Right forelimb (tissue), 1 donor: ENCODE data around the gene ELMO1.
A peak's percentile ranks its signal among the peaks of the same experiment; 100 is the strongest.

Experiments
- DNase-seq: peaks from one replicate; pipeline ENCODE4 v3.0.0-alpha.2; 2018

Gene ELMO1, protein sequence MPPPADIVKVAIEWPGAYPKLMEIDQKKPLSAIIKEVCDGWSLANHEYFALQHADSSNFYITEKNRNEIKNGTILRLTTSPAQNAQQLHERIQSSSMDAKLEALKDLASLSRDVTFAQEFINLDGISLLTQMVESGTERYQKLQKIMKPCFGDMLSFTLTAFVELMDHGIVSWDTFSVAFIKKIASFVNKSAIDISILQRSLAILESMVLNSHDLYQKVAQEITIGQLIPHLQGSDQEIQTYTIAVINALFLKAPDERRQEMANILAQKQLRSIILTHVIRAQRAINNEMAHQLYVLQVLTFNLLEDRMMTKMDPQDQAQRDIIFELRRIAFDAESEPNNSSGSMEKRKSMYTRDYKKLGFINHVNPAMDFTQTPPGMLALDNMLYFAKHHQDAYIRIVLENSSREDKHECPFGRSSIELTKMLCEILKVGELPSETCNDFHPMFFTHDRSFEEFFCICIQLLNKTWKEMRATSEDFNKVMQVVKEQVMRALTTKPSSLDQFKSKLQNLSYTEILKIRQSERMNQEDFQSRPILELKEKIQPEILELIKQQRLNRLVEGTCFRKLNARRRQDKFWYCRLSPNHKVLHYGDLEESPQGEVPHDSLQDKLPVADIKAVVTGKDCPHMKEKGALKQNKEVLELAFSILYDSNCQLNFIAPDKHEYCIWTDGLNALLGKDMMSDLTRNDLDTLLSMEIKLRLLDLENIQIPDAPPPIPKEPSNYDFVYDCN

DNA sequence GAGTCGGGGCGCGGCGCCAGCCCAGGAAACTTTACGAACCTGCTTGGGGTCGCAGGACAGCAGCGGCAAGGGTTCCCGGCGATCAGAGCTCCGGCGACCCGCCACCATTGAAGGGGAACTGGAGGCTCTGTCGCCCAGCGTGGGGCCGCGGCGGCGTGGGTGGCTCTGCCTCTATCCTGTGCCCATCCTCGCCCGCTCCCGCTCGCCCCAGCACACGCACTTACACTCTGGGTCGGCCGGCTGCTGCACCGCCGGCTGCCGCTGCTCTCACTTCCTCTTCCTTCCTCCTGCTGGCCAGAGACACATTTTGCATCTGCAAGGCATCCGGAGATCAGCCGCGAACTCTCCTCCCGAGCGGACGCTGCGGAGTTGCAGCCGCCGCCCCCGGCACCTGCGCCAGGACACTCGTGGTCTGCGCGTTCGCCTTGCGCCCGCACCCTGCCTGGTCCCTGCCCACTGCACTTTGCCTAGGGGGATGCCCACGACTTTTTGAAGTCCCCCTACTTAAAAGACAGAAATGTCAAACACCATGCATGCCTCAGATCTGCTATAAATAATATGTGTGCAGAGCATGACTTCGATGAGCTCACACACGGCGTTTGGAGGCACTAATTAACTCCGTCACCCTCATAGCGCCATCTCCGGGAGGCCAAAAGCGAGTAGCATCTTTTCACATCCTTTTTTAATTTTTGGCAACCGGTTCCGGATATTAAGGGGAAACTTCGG lies at the start of gene ELMO1:
ELMO1 (minus strand) TSS at position 229 of the 726 bp plus-strand sequence. CDS start 106,174 bp downstream, outside the sequence.
- peak; percentile 86 for DNase-seq

DNA sequence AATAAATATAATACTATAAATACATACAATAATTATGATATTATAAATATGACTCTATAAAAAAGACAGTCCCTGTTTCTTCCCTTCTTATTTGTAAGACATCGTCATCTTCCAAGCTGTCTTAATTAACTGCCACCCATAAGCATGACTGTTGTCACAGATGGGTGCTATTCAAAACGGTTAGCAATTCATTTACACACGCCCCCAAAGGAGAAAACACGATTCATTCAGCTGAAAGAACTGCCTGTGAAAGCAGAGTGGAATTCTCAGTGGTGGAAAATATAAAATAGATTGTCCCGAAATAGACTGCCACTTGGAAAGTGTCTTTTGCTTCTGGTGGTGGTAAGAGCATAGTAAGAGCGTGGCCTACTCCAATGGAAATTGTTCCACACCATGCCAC lies 48.9 kb upstream of the ELMO1 start:
- DNase-seq = no peak

DNA sequence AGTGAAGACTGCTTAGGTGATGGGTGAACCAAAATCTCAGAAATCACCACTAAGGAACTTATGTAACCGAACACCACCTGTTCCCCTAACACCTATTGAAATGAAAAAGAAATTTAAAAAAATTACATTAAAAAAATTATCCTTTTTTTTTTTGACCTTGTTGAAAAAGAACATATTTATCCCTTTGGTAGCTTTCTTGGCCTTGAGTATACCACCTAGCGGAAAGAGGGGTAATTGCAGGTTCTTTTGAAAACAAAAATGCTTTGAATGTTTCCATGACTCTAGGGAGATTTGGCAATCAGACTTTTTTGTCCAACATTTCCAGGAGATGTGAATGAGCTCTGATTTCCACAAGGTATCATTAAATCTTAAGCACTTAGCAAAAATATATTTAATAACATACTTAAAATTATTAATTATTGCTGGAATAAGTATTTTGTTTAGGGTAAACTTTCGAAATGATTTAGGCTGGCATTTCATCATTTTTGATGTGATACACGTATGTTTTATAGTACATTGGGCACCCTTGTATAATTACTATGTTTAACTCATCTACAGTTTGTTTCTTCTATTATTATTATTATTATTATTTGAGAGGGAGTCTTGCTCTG lies 47.0 kb upstream of the ELMO1 start:
- DNase-seq = no peak

DNA sequence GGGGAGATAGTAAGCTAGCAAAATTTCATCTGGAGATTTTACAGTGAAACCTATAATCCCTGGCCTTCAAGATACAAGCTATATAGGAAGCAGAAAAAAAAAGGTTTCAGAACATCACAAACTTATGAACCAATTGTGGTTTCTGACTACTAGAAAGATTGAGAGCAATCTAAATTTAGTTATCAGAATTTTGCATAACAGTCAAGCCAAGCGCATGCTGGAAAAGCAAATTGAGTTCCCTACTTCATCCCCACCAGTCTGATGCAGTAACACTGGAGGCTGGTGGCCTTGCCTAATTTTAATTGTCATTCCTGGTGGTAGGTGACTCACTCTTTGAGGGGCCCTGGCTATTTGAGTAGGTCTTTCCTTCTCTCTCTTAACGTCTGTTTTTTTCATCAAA lies 46.3 kb upstream of the ELMO1 start:
- DNase-seq = no peak

DNA sequence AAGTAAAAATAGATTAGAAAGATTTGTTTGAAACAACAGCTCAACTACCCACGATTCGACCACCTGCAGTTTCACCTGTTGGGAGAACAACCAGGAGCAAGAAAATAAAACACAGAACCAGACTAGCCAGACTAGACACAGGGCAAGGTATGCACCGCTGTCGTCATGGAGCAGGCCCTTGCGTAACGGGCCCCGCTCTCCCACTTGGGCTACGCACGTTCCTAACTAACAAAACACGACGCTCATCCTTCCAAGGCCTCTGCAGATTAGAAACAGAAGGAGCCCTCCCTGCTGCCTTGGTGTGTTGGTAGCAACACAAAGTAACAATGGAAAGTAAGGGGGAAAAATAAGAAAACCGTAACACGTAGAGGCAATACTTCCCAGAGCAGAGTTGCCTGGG lies 45.1 kb upstream of the ELMO1 start:
- no peak for DNase-seq

DNA sequence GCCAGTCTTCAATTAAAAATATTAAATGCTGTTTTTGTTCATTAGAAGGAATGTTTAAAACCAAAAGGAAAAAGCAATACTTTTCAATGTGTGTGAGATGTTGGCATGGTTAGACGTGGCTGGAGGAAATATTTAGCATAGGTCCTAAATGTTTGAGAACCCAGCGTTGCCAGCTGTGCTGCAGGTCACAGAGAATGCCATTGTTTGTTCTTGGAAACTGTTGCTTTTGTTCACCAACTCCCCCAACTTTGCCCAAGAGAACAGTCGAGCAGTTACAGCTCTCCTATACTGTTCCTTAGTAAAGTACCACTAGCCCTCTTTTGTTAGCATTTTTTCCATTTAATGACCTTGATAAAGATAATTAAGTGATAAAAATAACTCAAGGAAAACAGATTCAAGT lies 44.5 kb upstream of the ELMO1 start:
- no peak for DNase-seq

DNA sequence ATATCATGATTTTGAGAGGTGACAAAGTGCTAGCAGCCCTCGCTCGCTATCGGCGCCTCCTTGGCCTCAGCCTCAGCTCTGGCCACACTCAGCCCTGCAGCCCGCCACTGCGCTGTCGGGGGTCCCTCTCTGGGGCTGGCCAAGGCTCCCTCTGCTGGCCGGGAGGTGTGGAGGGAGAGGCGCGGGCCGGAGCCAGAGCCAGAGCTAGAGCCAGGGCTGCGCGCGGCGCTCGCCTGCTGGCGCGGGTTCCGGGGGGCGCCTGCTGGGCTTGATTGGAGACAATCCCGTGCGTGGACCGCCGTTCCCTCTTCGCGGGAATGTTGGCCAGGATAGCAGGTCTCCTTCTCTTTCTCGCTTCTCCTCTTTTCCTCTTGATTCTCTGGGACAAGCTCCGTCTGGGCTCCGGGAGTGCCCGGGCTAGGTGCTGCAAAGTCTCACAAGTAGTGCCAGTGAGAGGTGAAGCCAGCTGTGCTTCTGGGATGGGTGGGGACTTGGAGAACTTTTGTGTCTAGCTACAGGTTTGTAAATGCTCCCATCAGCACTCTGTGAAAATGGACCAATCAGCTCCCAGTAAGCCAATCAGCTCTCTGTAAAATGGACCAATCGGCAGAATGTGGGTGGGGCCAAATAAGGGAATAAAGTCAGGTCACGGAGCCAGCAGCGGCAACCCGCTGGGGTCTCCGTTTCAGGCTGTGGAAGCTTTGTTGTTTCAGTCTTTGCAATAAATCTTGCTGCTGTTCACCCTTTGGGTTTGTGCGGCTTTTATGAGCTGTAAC lies 43.4 kb upstream of the ELMO1 start:
- no peak for DNase-seq

DNA sequence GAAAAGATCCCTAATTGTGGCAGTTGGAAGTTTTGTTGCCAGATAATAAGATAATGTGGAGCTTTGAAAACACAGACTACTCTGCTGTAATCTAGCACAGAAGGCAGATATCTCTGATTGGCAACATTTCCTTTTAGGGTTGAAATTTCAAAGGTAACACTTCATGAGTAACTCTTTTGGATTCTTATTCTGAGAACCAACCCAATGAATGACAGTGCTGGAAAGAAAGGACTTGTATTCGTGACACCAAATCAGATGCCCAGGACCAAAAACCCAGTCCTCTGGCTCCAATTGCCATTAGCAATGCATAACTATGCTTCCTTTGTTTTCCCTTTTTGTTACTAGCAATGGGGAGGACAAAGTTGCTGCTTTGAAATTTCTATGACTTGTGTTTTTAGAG lies 41.0 kb upstream of the ELMO1 start:
- DNase-seq = no peak

DNA sequence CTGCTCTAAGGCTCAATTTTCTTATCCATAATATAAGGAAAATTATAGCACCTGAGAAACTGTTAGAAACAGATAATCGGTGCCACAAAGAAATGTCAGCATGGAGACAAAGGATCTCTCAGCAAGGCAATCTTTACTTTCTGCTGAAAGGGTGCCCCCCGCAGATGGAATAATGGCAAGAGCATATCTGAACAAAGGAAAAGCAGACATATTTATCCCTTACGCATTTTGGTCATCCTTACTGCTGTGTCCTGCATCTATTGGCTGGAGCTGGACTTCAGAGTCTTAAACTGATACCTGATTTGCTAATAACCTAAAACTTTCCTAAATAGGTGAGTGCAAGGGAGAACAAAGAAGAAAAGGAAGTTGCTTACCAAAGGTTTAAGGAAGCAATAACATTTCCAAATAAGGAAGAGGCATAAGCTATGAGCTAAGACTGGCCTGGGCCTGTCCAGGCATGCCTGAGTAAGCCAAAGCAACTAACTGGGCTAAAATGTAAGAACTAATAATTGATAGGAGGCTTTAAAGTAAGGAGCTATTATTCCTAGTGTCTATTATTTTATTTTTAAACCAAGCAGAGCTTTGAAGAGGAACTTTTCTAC lies 39.6 kb upstream of the ELMO1 start:
- DNase-seq = no peak

DNA sequence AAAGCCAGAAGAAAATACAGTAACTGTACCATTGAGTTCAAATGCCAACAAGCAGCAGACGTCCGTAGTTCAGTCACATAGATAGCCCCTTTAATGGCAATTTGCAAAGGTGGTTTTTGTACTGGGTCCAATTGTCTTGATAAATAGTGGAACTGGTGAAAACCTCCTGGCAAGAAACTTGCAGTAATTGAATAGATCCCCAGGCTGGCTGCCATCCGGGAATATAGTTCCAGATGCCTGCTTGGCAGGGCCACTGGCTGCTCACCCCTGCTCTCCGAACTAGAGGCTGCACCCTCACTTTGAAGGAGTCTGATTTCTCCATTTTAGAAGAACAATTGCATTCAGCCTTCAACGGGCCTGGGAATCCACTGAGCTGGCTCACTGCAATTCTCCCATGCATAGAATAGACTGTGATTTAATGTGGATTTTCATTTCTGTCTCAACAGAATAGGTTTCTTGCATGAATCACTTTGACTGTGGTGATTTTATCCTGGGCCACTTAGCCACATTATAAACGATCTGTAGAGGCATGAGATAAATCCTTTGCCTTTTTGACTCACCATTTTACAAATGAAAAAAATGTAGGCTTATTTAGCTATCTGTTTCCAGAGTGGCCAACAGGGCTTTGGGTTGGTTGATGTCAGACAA lies 35.9 kb upstream of the ELMO1 start:
- DNase-seq = no peak

DNA sequence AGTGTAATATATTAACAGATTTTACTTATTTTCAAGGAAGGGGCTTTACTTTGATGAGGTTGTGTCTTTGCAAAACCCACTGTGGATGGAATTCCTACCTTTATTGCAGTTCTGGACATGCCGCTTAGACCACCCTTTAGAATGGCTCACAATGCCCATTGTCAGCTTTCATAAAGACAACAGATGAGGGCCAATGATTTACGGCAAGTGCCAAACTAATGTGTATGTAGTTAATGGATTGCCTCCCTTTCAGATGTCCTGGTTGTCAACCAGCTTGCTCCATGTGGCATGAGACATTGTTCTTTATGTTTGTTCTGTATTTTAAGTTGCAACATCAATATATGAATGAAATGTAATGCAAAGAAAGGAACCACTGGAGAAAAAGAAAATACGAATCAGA lies 35.0 kb upstream of the ELMO1 start:
- DNase-seq = no peak

DNA sequence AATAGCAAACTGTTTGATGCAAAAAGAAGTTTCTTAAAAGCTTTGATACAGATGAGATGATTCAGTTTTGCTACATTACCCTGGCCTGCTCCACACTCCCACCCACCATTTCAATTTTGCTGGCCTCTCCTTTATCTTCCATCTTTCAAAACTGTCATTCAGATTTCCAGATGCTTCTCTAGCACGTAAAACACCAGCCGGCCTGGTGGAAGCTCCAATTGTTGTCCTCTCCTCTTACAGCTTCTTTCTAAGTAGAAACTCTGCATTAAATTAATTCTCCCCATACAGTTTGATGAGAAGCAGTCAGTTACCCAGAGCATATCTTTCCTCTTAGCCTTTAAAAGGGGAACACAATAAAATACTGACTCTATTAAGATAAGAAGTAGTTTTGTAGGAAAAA lies 34.3 kb upstream of the ELMO1 start:
- no peak for DNase-seq

DNA sequence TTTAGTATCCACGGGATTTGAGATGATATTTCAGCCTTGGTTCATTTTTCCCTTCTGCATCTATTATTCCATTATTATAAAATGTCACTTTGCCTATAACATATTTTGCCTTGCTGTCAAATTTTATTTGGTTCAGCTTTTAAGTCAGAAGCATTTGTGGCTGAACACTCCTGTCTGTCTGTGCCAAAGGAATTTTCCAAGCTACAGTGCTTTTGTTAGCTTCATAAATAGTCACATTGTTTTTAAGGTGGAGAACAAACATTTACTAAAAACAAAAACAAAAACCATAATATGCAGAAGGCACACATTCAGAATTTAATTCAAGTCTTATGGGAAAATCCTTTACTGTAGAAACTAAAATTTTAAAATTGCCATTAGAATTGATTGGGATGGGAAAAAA lies 33.8 kb upstream of the ELMO1 start:
- no peak for DNase-seq

DNA sequence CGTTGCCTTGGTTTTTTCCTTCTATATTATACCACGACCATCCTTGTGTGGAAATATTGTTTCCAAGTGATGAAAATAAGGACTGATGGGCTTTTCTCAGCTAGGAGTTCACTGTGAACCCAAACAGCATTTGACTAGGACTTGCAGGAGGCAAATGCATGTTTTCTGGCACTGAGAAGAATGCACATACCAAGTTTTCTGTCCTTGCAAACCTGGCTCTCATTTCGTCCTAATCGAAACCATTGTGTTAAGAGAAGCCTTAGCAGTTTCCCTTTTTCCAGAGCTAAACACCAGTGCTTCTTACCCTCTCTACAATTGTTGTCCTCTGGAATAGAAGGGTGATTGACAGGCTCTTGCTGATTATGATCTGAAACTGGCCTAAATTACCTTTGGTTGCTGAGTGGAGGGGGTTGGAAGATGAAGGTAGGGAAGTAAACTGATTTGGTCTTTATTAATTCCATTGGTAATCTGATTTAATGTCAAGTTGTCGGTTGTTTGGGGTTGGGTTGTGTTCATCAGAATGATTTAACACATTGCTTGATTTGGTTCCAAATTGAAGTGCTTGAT lies 33.1 kb upstream of the ELMO1 start:
- DNase-seq = no peak

DNA sequence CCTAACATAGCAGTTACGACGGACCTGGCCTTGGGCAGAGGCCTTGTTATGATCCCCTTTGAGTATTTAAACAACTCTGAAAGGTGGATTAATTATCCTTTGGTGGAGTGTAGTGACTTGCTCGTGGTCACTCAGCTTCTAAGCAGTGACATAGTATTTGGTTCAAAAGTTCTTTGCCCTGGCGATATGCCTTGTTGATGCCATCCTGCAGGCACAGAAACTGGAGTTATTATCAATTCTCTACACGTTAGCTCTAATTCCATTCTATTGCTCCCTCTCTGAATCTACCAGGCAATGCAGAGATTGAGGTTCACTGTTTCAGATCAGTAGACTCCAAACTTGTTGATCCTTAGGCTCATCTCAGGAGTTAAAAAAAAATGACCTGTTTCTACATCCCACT lies 32.5 kb upstream of the ELMO1 start:
- no peak for DNase-seq

DNA sequence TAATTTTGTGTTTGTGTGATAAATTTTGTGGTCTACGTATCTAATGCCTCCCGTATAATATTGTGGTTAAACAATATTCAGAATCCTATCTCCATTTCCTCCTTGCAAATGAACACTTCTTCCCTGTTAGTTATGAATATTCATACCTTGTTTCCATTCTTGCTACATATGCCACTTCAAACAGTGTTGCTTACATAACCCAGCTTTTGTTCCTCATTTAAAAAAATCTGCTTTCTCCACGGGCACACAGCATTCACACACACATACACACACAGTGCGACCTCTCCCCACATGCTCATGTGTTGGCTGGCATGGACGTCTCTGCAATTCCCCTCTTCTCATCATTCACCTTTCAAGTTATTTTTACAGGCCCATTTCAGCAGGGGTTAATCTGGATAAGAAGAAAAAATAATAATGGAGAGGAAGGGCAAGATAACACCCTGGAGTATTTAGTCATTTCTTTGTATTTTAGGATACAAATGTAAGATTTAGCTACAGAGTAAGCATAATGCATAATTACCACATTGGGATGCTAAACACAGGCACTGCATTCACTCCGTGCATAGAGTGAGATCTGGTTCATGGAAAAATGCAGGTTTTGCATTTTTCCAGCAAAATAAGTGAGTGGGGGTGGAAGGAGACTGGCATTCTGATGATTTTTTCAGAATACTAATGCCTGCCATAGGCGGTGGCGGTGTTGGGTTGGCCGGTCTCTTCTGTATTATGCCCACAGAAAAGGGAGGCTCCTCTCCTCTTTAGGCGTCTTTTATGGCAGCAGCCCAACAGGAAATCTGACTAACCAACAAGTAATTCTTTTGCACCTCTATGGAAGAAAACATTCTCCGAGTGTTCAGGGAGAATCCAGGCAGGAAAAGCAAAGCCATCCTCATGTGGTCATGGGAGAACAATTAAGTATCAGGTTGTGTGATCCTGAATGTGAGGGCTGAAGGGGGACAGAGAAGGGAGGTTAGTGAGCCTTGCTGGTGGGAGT lies 31.7 kb upstream of the ELMO1 start:
- no peak for DNase-seq

DNA sequence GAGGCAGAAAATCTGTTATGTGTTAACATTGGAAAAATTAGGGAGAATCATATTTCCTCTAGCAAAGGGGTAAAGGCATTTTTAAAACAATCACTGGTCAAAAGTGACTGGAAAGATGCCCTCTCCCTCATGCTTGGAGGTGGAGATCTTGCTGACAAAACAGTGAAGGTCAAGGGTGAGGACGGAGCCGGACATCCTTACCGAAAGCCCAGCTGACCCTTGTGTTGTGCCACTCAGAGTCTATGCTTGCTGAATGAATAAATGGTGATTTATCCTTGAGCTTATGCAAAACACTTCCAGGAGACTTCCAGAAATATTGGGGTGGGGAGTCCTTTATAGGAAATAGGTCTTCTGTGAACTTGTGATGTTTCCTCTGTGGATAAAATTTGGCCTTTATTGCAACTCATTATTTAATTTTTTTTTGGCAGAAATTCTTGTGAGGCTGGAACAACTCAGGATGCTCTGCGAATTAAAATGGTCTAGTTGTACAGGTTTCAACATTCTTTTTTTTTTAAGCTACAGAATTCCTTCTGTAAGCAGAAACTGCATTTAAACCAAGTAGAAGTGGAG lies 28.3 kb upstream of the ELMO1 start:
- no peak for DNase-seq

DNA sequence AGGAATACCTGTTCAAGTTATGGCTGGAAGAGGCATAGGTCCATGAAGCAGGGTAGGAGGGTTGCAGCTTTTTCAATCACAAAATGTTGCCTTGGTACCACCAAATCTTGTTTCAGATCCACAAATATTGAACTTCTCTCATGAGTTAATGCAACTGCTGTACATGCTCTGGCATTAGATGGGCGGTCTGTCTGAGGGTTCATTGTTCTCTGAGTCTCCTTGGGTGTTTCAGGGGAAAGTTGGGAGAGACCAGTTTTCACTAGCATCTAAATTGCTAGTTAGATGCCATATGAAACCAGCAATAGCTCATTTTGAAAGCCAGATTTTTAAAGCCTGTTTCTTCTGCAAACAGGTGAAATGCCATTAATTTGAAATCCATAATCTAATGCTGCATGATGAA lies 27.8 kb upstream of the ELMO1 start:
- DNase-seq = no peak

DNA sequence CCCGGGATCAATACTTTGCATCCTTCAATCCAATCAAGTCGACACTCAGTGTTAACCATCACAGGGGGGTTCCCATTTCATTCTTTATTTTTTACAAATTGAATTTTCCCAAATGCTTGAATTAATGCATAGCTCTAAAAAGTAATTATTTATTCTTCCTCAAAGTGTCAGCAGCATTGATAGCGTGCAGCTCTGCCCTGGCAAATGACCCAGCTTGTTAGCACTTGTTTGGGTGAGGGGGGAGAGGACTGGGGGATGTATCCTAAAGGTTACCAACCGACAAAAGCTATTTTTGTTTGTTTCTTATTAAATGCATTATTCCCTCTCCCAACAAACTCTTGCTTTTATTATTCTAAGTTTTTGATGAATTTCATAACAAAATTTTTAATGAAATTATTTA lies 27.0 kb upstream of the ELMO1 start:
- DNase-seq = no peak

DNA sequence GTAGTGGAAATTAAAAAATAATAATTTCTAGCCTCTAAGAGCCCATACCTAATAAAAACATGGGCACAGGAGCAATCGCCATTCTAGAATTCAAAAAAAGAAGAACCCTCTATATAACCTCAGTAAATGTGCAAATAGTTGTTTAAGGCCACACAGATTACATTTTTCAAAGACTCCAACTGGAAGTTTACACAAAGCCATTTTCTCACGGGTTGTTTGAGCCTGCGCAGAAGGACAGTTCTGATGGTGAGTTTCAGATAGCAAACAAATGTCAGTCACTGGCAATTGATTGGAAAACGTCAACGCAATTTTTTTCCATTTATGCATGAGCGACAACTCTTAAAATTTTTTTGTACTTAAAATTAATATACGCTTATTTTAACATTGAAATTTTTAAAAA lies 23.0 kb upstream of the ELMO1 start:
- no peak for DNase-seq
